OCI-LY7 (cell line): ENCODE measurements around the gene SLC9A2. TPM values are rescaled to one million over a fixed set of nuclear protein-coding genes. Genes with fewer than 3 reads are reported as not detected.

Experiments used
- BruUV-seq: library from RNA; stranded (reverse); fragments of 400-500 nt; replicated peaks from 2 replicates; lab custom pipeline; 2021; lab: Mats Ljungman, UMichigan
- CTCF ChIA-PET: fragments of 300-600 bp; sonication (Branson Sonifier 250); formaldehyde crosslinking; loops from one replicate; lab custom pipeline; 2022; ENCODE audit warnings: antibody characterized with exemption; ENCODE audit not compliant: unreplicated experiment; lab: Charles Lee
- POLR2A ChIA-PET: fragments of 300-600 bp; sonication (Branson Sonifier 250); formaldehyde crosslinking; loops from one replicate; lab custom pipeline; 2022; ENCODE audit warnings: antibody characterized with exemption; lab: Charles Lee
- DNase-seq: peaks from one replicate; pipeline ENCODE4 v3.0.0-alpha.2; 2015; ENCODE audit warnings: low spot score
- H2AFZ ChIP-seq: fragments of 200-600 bp; sonication (generic), shearing (Covaris generic); 2 replicates; pipeline ENCODE4 v1.6.1; 2014; ENCODE audit warnings: mild to moderate bottlenecking, antibody characterized with exemption, low read length, moderate library complexity
- H3K27ac ChIP-seq: fragments of 200-600 bp; sonication (generic); 2 replicates; pipeline ENCODE4 v1.5.1; 2014; ENCODE audit warnings: mixed run types, low read depth, mild to moderate bottlenecking, moderate library complexity, low read length, inconsistent platforms; ENCODE audit not compliant: poor library complexity, severe bottlenecking
- H3K36me3 ChIP-seq: fragments of 200-600 bp; sonication (generic); 2 replicates; pipeline ENCODE4 v1.6.1; 2014; ENCODE audit warnings: mild to moderate bottlenecking, antibody characterized with exemption, low read length, moderate library complexity, mixed read lengths; ENCODE audit not compliant: insufficient read depth
- H3K4me1 ChIP-seq: fragments of 200-600 bp; sonication (generic); 2 replicates; pipeline ENCODE4 v1.5.1; 2014; ENCODE audit warnings: mild to moderate bottlenecking, low read length; ENCODE audit not compliant: insufficient read depth, poor library complexity, severe bottlenecking
- H3K4me2 ChIP-seq: fragments of 200-600 bp; sonication (generic); 2 replicates; pipeline ENCODE4 v1.6.1; 2014; ENCODE audit warnings: mild to moderate bottlenecking, low read length
- H3K4me3 ChIP-seq: fragments of 200-600 bp; sonication (generic); 2 replicates; pipeline ENCODE4 v1.5.1; 2014; ENCODE audit warnings: mild to moderate bottlenecking, low read depth, low read length; ENCODE audit not compliant: poor library complexity, severe bottlenecking
- H3K79me2 ChIP-seq: fragments of 200-600 bp; sonication (generic); 2 replicates; pipeline ENCODE4 v1.6.1; 2016; ENCODE audit warnings: low read depth, mild to moderate bottlenecking, low read length, moderate library complexity, mixed read lengths; ENCODE audit not compliant: insufficient read depth
- H3K9me2 ChIP-seq: fragments of 200-600 bp; sonication (generic); 2 replicates; pipeline ENCODE4 v1.6.1; 2016; ENCODE audit warnings: mild to moderate bottlenecking, low read length, mixed read lengths; ENCODE audit not compliant: insufficient read depth
- H3K9me3 ChIP-seq: fragments of 200-600 bp; sonication (generic); 2 replicates; pipeline ENCODE4 v1.6.1; 2014; ENCODE audit warnings: mild to moderate bottlenecking, mixed run types, low read length, mixed read lengths
- H4K20me1 ChIP-seq: fragments of 200-600 bp; sonication (generic); 2 replicates; pipeline ENCODE4 v1.6.1; 2014; ENCODE audit warnings: mild to moderate bottlenecking, antibody characterized with exemption, low read length, moderate library complexity, mixed read lengths; ENCODE audit not compliant: insufficient read depth
- EZH2phosphoT487 ChIP-seq: fragments of 200-600 bp; sonication (generic); IDR thresholded peaks from 2 replicates; pipeline ENCODE4 v1.6.1; 2018; ENCODE audit warnings: low read depth, borderline replicate concordance, mild to moderate bottlenecking, mixed run types, antibody characterized with exemption, low read length, moderate library complexity, mixed read lengths
- intact Hi-C: fragments of 100-400 bp; cut with micrococcal nuclease; formaldehyde crosslinking; loops from one replicate; pipeline ENCODE4 v1.10.0; 2022; ENCODE audit not compliant: unreplicated experiment
- total RNA-seq, 2 experiments: library from RNA; depleted of rRNA in 1 of 2; stranded (reverse); fragments of >200 nt in 1 of 2; shearing (Covaris generic) in 1 of 2; gene quantifications; 2 replicates each; pipeline ENCODE4 v1.2.3, GENCODE V29; 2014 to 2022
- TF ChIP-seq, protein P1 (sequence below): fragments of 200-600 bp; sonication (generic); conservative IDR thresholded peaks from 2 replicates; pipeline ENCODE4 v1.5.1; 2014; ENCODE audit warnings: mild to moderate bottlenecking, antibody characterized with exemption, low read length, moderate library complexity, mixed read lengths

The SLC9A2 gene
- total RNA-seq, 2 experiments from 2014 or later = not detected

DNA sequence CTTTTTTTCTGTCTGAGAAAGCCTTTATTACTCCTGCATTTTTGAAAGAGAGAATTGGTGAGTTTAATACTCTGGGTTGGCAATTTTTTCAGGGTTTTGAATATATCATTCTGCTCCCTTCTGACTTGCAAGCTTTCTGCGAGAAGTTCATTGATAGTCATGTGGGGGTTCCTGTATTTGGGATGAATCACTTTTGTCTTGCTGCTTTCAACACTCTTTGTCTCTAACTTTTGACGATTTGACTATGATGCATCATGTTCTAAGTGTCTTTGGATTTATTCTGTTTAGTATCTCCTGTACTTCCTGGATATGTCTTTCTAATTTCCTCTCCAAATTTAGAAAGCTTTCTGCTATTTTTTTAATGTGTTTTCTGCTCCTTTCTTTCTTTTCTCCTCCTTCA is 41.0 kb upstream of the SLC9A2 start:
- Histone ChIP-seq H2AFZ (no peak overlapping the region), H3K4me1 (no peaks in the 10 kb centered on the region), H3K4me3 (no peak overlapping the region), H4K20me1 (no peaks in the 10 kb centered on the region), H3K27ac (no peak overlapping the region), H3K9me3 (no peaks in the 10 kb centered on the region), H3K9me2 (no peaks in the 10 kb centered on the region), H3K4me2 (no peak overlapping the region), H3K79me2 (no peaks in the 10 kb centered on the region), H3K36me3 (no peaks in the 10 kb centered on the region)
- intact Hi-C loops = no loop called here
- CTCF ChIA-PET = no interaction called here
- POLR2A ChIA-PET = interaction anchor here (0.6 kb wide), 1 partner anchor 1390 kb away, joined by 3 read pairs; no protein-coding TSS in a partner anchor
- no peak for TF ChIP-seq EZH2phosphoT487
- TF ChIP-seq, protein P1, sequence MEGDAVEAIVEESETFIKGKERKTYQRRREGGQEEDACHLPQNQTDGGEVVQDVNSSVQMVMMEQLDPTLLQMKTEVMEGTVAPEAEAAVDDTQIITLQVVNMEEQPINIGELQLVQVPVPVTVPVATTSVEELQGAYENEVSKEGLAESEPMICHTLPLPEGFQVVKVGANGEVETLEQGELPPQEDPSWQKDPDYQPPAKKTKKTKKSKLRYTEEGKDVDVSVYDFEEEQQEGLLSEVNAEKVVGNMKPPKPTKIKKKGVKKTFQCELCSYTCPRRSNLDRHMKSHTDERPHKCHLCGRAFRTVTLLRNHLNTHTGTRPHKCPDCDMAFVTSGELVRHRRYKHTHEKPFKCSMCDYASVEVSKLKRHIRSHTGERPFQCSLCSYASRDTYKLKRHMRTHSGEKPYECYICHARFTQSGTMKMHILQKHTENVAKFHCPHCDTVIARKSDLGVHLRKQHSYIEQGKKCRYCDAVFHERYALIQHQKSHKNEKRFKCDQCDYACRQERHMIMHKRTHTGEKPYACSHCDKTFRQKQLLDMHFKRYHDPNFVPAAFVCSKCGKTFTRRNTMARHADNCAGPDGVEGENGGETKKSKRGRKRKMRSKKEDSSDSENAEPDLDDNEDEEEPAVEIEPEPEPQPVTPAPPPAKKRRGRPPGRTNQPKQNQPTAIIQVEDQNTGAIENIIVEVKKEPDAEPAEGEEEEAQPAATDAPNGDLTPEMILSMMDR = no peak
- no peak for DNase-seq
- BruUV-seq = no TSS peak

DNA sequence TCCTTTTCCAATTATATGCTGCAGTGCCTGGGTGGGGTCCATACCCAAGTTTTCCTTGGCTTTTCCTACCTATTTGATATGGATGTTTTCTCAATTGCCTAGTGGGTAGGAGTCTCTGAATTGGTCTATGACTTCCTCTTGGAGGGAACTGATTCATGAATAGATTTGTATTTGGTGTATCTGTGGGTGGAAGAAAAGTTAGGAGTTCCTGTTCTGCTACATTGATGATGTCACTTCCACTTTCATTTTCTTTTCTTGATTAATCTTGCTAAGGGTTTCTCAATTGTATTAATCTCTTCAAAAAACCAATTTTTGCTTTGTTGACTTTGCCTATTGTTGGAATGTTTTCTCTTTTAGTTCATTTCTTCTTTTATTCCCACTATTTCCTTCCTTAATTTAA is 37.4 kb upstream of the SLC9A2 start:
- Histone ChIP-seq H3K27ac (no peak overlapping the region), H2AFZ (no peak overlapping the region), H3K79me2 (no peaks in the 10 kb centered on the region), H3K9me2 (no peaks in the 10 kb centered on the region), H3K36me3 (no peaks in the 10 kb centered on the region), H3K4me3 (no peak overlapping the region), H3K4me2 (no peak overlapping the region), H3K4me1 (no peaks in the 10 kb centered on the region), H4K20me1 (no peaks in the 10 kb centered on the region), H3K9me3 (no peaks in the 10 kb centered on the region)
- no peak for TF ChIP-seq EZH2phosphoT487
- TF ChIP-seq, protein P1 = no peak
- BruUV-seq = no TSS peak
- no peak for DNase-seq
- ChIA-PET POLR2A (no interaction called here), CTCF (no interaction called here)
- intact Hi-C loops = no loop called here

DNA sequence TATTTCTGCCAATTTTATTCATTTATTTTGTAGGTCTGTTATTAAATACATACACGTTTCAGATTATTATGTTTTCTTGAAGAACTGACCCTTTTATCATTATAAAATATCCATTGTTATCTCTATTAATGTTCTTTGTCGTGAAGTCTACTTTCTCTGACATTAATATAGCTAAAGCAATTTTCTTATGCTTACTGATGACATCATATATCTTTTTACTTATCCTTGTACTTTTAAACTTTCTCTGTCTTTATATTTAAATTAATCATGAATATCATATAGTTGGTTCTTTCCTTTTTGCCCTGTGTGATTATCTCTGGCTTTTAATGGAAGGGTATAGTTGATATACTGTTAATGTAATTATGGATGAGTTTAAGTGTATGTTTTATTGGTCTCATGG is 36.5 kb upstream of the SLC9A2 start:
- ChIA-PET CTCF (no interaction called here), POLR2A (no interaction called here)
- no peak overlapping the region for H2AFZ ChIP-seq
- H3K27ac ChIP-seq = no peak overlapping the region
- H3K9me2 ChIP-seq = no peaks in the 10 kb centered on the region
- H3K4me2 ChIP-seq = no peak overlapping the region
- TF ChIP-seq, protein P1 = no peak
- TF ChIP-seq EZH2phosphoT487 = no peak
- H3K9me3 ChIP-seq = no peaks in the 10 kb centered on the region
- no peak for DNase-seq
- H3K4me1 ChIP-seq = no peaks in the 10 kb centered on the region
- no TSS peak for BruUV-seq
- H4K20me1 ChIP-seq = no peaks in the 10 kb centered on the region
- no peak overlapping the region for H3K4me3 ChIP-seq
- H3K79me2 ChIP-seq = no peaks in the 10 kb centered on the region
- no peaks in the 10 kb centered on the region for H3K36me3 ChIP-seq
- intact Hi-C loops = no loop called here
